Fibroblast of skin of right quadriceps (primary cell): ENCODE results near the gene SGCD.

ENCODE experiments used
- DNase-seq: peaks from one replicate; pipeline ENCODE4 v3.0.0-alpha.2; 2013

SGCD gene

GRCh38 chr5:156522651-156523529 lies 195.9 kb downstream of the SGCD start:
- DNase-seq: no peak

DNA sequence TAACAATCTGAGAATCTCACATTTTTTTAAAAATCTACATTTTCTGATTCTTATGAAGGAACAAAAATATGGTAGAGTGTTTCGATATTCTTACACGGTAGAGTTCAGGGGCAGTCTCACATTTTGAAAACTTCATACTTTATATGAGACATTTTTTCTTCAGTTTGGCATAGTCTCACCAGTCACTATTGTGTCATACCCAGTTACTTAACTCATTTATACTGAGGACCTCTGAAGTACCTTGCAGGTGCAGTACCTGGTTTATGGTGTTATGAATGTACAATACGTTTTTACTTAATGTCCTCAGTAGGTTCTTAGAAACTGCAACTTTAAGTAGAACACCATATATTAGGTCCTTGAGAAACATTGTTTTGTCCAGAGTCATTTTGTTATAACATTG lies 196.6 kb downstream of the SGCD start:
- no peak for DNase-seq

GRCh38 chr5:156526081-156526925 lies 199.3 kb downstream of the SGCD start:
- DNase-seq: peak; percentile 45

GRCh38 chr5:156527611-156528010 lies 200.6 kb downstream of the SGCD start:
- DNase-seq: no peak

DNA sequence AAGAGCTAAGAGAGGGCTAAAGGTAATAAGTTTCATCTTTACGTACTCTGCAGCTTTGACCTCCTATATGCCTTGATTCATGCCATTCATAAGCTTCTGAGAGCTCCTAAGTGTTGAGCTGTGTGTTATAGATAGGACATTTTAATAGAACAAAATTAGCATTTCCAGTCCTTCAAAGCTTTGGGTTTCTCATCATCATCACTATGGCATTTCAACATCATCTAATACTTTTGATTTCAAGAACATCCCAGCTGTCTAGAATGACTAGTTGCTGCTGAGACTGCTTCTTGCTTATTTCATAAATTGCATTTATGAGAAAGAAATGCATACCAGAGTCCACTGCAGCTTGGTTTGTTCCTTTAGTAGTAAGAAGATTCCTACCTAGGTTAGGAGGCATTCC lies 201.7 kb downstream of the SGCD start:
- no peak for DNase-seq

DNA sequence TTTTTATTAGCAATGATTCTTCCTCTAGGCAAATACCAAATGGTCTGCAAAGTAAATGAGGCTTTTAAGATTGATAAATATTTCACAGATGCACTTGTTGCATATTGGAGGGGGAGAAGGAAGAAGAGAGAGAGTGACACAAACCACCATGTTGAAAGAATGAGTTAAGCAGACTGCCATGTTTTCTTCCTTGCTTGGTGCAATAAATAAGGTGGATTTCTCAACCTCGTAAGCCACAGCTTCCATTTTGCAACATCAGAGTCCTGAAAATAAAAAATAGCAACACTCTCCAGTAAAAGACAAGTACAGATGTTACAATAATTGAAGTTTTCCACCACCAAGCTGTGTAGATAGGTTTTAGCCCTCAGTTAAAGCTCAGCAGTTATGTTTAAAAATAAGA lies 202.9 kb downstream of the SGCD start:
- peak; percentile 47 for DNase-seq

DNA sequence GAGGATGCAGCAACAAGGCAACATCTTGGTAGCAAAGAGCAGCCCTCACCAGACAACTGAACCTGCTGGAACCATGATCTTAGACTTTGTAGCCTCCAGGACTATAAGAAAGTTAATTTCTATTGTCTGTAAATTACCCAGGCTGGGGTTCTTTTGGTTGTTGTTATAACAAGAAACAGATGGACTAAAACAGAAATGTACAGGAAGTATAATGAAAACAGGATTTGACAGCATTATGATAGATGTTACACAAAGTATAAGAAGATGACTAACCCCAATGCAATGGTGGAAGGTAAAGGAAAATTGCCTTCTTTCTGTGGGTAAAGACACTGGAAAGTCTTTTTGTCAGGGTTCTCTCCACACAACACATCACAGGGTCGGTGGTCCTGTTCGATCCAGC lies 204.2 kb downstream of the SGCD start:
- peak; percentile 66 for DNase-seq

DNA sequence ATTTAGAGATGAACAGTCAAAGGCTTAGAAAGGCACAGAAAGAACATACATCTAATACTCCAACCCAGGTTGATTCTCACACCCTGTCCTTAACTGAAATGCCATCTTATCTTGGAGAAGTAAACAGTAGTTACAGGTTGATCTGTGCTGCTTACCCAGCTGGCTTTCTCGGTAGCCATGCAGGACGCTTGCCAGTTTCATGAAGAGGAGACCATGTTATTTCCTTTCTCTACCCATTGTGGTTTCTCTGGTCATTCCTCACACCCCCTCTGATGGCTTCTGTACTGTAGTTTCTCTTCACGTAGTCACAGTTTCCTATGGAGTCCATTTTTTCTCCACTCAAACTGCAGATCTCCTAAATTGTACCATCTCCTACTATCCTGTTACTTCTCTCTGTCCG lies 206.0 kb downstream of the SGCD start:
- DNase-seq: no peak

DNA sequence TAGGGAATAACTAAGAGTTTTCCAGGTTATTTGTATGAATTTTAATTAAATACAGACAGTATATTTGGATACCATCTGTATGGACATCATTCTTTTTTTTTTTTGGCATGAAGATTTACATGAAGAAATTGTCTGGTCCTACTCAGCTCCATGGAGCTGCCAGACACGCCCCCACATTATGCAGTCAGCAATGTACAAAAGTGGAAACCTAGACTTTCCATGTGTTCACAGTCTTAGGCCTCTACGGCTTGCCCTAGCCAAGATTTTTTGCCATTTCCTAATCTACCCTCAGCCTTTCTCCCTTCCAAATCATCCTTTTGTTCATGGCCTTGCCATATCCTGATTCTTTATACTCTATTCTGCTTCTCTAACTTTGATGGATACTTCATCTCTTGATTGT lies 207.1 kb downstream of the SGCD start:
- peak; percentile 19 for DNase-seq

DNA sequence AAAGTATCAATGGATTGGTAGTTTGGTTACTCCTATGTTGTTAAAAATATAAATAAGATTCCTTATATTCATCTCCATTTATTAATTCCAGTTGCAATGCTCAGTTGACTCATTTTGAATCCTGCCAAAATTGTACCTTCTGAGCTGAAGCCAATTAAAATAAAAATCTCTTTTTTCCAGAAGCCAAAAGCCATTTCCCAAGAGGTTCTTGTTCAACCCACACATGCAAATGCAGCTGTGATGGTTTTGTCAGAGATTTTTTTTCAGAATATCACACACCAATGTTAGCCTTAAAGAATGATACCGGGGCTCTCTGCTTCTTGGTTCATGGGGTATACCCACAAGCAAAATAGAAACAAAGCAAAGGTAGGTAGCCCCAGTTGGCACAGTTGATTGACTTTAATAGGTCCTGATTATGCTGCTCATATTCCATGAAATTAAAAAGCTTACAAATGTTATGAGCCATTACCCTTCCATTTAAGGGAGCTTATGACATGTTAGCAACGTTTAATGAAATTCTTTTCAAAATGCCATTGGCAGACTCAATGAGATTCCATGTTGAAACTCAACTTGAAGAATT lies 208.0 kb downstream of the SGCD start:
- DNase-seq: peak; percentile 73

DNA sequence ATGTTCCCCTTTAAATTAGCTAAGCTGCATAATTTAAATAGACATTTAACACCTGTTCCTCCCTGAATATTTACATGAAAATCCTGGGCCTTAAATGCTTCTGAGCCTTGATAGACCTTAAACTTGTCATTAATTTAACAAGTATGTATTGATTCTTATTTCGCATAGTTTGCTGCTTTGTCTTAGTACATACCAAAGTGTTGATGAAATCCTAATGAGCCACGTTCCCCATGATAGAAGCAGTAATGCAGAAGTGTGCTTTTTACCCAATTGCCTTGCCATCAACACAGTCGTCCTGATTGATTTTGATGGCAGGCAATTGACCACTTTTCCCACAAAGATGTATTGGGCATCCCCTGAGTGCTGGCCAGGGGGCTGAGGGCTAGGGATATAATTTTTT lies 213.5 kb downstream of the SGCD start:
- DNase-seq: peak; percentile 32

GRCh38 chr5:156541582-156541981 lies 214.6 kb downstream of the SGCD start:
- DNase-seq: no peak

DNA sequence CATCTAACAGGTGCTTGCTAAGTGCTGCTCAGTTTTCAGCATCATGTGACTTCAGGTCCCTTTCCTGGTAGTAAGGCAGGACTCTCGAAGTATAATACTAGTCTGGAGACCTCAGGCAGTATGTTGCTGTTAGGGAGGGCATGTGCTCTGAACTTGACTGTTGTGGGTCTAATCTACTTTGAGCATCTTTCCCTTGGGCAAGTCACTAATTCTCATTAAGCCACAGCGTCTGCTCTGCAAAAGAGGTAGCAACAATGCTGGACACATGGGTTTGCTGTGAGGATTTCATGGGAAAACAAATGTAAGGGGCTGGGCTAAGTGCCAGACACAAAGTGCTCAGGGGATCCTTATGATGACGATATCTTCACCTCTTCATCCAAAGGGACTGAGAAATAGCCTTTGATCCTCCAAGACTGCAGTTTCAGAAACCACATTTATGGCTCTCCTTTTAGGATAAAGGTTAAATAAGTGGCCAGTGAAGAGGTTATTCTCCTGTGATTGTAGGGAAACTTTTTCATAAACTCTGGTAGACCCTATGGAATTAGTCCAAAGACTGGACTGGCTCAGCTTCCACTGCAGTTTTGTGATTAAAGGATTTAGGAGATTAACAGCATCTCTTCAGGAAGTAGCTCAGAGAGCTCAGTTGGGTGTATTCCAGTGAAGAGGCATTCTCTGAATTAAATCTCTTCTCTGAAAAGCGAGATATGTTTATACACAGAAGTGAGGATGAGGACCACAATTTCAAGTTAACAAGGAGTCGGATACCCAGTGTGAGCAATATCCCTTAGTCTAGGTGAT lies 216.6 kb downstream of the SGCD start:
- no peak for DNase-seq

DNA sequence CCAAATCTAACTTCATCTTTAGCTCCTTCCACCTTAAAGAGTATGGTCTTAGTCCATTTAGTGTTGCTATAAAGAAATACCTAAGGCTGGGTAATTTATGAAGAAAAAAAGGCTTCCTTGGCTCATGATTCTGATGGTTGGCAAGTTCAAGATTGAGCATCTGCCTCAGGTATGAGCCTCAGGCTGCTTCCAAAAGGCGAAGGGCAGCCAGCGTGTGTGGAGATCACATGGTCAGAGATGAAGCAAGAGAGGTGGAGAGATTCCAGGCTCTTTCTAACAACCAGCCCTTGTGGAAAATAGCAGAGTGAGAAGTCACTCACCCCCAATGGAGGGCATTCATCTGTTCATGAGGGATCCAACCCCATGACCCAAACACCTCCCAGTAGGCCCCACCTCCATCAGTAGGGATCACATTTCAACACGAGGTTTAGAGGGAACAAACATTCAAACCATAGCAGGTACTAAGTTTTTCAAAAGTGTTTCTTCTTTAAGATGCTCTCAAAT lies 225.9 kb downstream of the SGCD start:
- no peak for DNase-seq

DNA sequence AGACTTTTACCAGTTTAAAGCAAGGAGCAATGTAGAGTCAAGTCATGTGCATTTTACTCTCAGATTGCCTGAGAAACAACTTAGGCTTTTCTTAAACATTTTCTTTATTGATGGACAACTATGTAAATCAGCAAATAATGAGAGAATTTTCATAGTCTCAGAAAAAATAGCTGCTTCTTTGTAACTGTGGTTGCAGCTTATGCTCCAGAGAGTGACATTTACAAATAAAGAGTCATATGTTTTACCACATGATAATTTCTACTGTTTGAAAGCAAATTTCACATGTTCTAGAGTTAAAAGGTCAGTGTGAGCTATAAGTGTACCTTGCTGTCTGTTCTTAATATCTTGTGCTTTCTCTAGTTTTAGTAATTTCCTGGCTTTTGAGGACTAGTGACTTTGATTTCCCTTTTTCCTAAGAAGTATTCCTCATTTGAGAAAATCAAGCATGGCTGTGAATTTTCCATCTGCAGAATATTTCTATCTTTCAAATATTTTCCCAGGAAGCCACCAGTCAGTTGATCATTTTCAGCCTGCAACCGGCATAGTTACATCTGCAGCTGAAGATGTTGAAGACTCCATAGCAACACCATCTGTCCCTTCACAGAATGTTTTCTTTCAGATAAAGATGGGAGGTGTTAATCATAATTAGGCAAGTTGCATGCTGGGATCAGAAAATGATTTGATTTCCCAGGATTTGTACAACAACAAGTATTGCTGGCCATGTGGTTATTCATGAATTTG lies 229.9 kb downstream of the SGCD start:
- DNase-seq: no peak

DNA sequence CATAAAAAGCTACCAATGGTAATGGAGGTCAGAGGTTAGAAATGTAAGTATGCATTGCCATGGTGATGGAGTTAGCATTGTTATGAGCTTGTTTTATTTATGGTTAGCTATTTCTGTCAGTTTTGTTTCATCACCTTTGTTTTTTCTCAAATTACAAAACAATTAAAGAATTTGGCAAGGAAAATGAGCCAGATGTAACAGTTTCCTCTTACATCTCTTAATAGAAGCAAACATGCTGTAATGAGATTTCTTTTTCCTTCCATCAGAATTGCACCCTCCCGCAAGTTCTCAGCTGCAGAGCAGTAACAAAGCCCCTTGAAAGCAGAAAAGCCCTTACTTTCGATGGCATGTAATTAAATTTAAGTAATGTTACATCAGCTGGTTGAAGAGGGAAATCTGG lies 233.0 kb downstream of the SGCD start:
- peak; percentile 18 for DNase-seq

- DNase-seq: no peak
Observed at GRCh38 chr5:156561651-156562050, 234.7 kb downstream of the SGCD start.

GRCh38 chr5:156570615-156571014 lies 243.7 kb downstream of the SGCD start:
- DNase-seq: no peak

- DNase-seq: no peak
Observed at GRCh38 chr5:156581725-156582124, 254.8 kb downstream of the SGCD start.

DNA sequence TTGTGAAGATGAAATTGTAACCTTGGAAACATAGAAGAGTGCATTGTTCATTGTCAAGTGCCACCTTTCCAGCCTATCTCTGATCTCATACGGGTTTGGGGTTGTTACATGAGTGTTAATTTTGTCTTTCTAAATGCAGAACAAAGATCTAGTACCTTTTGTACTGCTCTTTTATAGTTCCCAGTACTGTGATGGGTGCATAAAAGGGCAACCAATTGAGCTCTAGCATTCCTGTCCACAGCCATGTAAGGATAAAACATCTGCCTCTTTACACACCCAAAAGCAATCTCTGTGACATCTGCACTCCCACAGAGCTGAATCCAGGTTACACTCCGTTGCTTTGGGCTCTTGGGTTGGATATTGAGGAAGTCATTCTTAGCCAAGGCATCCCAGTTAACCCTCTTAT lies 255.2 kb downstream of the SGCD start:
- no peak for DNase-seq

DNA sequence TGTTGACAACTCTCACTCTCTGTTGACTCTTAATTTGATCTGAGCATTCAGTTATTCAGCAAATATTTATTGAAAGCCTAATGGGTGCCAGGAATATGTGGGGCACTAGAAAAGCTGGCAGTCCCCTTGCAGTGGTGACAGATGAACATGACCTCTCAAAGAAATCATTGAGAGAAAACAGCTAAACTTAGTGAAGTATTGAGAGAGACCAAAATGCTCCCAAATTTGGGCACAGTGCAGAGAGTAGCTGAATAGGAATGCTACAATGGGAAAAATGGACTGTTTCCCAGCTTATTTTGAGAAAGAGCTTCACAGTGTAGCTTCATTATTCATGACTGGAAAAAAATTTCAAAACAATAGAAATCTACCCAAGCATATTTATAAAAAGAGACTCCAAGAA lies 257.9 kb downstream of the SGCD start:
- no peak for DNase-seq

- DNase-seq: no peak
Observed at GRCh38 chr5:156585999-156586398, 259.0 kb downstream of the SGCD start.
